ENCODE data around the gene INTS3.
A peak's percentile ranks its signal among the peaks of the same experiment; 100 is the strongest.
"Not testable (repeated sequence)": the region's sequence is repeated elsewhere in the genome, so short reads cannot be mapped to it uniquely, and the experiment has no call there.

Gene INTS3

DNA sequence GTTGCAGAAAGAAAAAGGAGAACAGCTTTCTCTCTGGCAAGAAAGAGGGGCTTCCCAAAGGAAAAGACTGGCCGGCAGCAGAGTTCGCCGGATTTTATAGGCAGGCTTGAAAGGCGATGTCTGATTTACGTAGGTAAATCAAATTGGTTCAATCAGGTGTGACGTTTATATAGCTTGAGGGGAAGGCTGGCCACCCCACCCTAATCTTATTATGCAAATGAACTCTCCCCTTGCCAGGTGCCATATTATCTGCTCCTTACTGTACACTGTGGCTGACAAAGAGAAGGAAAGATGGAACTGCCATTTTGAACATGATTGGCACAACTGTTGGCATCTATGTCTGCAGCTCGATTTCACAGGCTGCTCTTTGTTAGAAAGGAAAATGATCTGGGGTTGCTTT, 16.8 kb upstream of the INTS3 start:
- no peak for DNase-seq

DNA sequence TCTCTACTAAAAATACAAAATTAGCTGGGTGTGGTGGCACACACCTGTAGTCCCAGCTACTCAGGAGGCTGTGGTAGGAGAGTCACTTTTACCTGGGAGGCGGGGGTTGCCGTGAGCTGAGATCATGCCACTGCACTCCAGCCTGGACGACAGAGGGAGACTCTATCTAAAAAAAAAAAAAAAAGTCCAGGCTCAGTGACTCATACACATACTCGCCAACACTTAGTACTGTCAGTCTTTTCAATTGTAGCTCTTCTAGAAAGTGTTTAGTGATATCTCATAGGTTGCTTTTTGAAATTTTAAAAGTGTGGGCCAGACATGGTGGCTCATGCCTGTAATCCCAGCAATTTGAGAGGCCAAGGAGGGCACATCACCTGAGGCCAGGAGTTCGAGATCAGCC, 11.6 kb upstream of the INTS3 start:
- DNase-seq, result not testable (repeated sequence)

DNA sequence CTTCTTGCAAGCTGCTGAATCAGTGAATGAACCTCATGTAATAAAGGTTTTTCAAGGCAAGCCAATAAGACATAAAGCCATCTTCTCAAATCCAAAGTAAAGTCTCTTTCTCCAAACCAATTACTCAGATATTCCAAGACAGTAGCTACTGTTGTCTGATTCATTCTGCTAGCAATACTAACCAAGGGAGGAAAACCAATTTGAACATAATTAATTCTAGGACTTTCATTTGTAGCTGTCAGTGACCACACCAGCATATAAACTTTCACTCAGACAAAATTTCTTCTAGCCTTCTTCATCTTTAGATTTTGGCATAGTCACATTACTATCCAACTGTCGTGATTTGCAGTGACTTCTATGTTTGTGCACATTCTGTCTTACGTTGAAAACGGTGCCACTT, 10.5 kb upstream of the INTS3 start:
- no peak for DNase-seq

DNA sequence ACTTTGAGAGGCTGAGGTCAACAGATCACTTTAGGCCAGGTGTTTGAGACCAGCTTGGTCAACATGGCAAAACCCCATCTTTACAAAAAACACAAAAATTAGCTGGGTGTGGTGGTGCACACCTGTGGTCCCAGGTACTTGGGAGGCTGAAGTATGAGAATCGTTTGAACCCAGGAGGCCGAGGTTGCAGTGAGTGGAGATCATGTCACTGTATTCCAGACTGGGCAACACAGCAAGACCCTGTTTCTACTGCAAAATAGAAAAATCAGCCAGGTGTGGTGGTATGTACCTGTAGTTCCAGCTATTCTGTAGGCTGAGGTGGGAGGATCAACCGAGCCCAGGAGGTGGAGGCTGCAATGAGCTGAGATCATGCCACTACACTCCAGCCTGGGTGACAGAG, 4.2 kb upstream of the INTS3 start:
- no peak for DNase-seq

DNA sequence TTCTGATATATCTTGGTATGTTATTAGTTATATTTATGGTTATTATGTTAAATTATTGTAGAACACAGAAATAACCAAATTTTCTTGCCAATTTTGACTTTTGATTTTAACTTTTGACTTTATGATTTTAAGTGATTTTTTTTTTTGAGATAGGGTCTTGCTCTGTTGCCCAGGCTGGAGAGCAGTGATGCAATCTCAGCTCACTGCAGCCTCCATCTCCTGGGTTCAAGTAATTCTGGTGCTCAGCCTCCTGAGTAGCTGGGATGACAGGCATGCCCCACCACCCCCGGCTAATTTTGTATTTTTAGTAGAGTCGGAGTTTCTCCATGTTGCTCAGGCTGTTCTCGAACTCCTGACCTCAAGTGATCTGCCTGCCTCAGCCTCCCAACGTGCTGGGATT, 3.2 kb upstream of the INTS3 start:
- DNase-seq, result not testable (repeated sequence)

DNA sequence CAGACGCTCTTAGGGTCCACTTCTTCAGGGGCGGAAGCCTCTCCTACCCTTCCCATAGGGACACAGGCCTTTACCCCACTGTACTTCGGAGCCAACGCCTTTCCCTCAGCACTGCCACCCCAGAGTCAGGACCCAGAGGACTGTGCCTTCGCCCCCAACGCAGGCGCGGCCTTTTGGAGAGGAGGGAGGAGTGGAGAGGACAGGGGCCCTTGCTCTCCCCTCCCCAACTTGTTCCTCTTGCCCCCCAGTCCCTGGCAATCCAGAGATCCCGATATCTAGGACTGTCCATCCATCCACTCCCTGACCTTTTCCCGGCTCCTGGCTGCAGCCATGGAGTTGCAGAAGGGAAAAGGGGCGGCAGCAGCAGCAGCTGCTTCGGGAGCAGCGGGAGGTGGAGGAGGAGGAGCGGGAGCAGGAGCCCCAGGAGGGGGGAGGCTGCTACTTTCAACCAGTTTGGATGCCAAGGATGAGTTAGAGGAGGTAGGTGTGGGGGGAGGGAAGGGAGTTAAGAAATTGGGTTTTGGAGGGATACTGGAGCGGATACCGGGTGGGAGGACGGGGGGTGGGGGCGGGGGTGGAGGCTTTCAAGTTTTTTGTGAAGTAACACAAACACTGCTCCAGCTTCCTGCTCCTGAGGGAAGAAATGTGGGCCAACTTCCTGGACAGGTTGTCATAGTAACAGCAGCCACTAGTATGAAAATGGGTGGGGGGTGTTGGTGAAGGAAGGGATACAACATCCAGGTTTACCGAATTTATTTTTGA, 636 bp downstream of the INTS3 start:
- DNase-seq, result peak; percentile 16

DNA sequence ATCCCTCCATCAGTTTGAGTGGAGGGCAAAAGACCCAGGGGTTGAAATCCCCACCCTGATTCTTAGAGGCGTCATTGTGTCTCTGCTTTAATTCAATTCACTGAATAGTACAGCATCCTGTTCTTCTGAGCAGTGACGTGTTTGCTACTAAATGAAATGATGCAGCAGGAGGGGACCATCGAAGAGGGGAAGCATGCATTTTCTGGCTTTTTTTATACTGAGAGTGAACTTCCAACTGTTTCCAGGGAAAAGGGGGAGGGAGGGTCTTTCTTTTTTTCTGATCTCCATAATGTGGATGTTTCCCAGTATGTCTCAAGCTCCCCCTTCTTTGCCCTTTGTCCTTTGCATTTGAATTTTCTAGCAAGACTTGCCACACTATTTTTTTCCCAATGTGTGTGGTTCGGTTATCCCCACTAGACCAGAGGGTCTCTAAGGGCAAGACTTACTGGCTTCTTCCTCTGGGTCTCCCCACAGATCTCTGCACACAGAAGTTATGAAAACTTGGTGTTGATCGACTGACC, 2.7 kb downstream of the INTS3 start:
- no peak for DNase-seq

DNA sequence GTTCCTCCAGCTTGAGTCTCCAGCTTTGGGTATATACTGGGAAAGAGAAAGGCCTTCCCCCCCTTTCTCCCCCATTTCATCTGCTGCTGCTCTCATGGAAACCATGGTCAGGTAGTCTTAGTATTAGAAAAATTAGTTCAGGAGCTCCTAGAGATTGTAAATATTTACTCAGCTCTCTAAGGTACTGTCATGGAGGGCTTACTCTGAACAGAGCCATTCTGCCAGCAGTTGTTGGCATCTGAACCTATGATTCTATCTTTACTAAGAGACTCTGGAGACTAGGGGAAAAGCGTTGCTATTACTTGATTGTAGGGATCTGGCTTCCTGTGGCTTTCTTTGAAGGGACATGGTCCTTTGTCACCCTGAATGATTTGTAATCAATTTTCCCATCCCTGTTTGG, 6.1 kb downstream of the INTS3 start:
- DNase-seq, result no peak

DNA sequence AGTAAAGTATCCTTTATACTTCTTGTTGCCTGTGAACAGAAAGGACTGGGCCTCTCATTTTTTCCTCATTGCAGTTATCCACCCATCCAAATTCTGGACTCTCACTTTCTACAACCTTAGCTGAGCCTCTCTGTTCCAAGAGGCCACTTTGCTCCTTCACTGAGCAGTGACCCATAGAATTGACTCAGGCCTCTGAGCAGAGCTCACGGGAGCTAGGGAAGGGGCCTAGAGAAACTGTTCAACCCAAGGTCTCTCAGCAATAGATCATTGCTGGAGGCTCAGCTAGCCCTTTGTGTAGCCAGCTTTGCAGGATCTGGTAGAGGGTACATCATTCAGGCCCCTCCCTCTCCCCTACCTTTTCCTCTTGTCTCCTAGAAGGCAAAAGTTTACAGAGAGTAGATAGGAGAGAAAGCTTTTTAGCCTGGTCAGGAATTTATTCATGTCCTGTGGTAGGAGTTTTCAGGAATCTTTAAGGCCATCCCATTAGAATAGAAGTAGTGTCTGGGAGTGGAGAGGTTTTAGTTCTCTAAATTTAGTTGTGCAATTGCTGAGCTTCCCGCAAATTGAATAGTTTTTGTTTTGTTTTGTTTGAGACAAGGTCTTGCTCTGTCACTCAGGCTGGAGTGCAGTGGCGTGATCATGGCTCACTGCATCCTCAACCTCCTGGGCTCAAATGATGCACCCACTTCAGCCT, 6.7 kb downstream of the INTS3 start:
- peak; percentile 90 for DNase-seq

DNA sequence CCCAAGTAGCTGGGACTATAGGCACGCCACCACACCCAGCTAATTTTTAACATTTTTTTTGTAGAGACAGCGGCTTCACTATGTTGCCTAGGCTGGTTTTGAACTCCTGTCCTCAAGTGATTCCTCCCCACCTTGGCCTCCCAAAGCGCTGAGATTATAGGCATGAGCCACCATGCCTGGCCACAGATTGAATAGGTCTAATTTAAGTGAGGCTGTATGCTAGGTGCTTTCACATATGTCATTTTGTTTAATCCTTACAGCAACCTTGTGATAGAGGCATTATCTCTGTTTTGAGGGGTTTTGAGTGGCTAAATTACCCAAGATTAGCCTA, 7.2 kb downstream of the INTS3 start:
- no peak for DNase-seq

DNA sequence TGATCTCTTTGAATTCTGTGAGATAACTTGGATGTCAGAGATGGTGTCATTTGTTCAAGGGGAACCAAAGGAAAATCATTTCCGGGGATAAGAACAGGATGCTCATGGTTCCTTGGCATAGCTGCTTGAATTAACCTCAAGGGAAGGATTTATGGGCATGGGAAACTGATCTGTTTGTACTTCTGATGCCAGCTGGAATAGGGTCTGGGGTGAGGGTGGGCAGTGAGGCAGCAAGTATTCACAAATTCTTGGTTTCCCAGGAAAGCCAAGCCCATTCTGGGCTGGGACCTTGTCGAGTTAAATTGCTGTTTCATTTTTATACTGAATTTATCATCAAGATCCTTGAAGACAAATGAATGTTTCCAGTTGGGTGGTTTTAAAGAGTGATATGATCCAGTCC, 14.1 kb downstream of the INTS3 start:
- no peak for DNase-seq

DNA sequence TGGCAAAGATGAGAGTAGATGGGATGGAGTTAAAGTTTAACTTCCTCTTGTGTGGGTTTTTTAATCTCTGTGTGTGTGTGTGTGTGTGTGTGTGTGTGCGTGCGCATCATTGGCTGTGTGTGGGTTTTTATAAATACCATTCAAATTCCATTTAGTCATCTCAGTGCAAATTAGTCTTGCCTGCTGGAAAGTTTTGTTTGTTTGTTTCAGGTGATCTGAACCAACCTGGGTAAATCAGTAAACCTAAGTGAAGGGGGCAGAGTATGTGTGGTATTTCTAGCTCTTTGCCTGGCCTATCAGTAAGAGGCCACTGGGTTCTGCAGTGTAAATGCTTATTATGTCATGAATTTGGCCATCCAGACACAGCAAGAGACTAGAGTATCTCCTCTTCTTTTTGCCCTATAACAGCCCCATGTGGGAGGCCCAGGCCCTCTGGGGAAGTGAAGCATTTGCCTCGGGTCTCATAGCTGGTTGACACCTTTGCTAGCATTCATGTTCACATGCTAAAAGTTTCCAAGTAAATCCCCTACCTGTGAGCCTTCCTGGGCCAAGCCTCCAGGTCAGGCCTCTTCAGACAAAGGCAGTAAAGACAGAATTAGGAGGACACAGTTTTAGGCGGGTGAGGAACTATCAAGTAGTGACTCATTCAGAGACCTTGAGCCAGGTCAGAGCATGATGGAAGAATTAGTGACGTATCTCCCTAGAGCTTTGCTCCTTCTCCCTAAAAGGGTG, 14.7 kb downstream of the INTS3 start:
- peak; percentile 71 for DNase-seq

DNA sequence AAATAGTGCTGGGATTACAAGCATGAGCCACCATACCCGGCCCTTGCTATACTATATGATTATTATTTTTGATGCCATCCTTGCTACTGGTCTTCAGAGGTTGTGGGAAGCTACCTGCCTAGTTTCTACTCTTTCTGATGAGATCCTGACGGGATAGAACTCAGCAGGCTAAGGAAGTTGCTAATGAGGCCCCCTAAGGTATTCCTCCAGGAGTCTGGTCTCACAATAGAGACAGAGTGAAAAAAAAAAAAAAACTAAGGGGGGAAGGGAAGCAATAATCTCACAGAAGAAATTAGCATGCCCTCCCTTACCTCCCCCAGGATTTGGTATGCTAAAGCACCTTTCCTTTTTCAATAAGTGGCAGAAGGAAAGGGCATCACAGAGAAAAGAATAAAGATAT, 17.6 kb downstream of the INTS3 start:
- DNase-seq, result no peak

DNA sequence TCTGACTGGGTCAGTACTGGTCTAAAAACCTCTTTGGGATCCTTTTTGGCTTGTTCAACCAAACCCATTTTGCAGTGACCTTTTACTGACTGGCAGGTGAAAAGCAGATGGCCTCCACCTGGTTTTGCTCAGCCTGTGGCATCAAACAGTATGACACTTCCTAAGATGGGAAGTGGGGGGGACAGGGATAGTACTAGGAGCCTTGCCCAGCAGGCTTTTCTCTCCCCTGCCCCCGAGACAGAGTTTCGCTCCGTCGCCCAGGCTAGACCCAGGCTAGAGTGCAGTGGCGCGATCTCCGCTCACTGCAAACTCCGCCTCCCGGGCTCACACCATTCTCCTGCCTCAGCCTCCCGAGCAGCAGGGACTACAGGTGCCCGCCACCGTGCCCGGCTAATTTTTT, 18.3 kb downstream of the INTS3 start:
- no peak for DNase-seq

DNA sequence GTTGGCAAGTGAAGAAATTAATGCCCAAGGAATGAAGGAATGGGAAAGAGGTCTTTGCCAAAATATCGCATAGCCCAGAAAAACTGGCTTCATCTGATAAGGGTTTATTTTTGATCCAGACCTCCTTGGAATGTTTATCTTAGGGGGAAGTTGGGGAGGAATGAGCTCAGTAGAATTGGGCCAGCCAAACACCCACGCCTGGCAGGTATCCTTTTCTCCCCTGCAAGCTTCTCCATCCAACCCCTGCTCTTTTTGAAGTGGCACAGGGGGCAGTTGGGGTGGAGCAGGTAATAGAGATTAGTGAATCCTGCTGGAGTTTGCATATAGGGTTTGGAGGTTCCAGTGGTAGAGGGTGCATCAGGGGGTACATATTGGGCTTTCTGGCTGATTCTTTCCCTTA, 21.1 kb downstream of the INTS3 start:
- DNase-seq, result no peak

DNA sequence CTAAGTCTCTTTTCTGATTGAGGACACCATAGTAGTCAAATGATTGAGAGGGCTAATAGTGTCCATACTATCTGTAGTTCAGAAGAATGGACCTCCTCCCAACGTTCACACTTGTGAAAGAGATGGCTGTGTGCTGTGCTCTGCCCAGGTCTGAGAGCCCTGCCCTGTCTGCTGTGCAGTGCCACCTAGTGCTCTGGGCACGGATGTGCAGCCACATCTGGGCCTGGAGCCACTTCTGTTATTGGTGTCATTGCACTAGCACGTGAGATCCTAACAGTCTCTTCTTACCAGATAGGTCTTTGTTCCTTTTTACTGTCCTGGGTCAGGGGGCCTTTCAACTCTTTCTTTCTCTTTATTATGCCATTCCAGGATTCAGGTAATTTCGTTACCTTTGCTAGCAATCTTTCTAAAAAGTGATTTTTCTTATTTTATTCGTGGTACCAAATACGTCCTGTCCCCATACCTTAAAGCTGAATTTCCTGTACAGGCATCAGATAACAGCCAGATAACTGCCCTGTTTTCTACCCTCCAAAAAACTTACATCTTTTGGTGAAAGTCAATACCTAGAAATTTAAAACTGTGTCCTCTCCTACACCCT, 21.7 kb downstream of the INTS3 start:
- DNase-seq, result peak; percentile 89

DNA sequence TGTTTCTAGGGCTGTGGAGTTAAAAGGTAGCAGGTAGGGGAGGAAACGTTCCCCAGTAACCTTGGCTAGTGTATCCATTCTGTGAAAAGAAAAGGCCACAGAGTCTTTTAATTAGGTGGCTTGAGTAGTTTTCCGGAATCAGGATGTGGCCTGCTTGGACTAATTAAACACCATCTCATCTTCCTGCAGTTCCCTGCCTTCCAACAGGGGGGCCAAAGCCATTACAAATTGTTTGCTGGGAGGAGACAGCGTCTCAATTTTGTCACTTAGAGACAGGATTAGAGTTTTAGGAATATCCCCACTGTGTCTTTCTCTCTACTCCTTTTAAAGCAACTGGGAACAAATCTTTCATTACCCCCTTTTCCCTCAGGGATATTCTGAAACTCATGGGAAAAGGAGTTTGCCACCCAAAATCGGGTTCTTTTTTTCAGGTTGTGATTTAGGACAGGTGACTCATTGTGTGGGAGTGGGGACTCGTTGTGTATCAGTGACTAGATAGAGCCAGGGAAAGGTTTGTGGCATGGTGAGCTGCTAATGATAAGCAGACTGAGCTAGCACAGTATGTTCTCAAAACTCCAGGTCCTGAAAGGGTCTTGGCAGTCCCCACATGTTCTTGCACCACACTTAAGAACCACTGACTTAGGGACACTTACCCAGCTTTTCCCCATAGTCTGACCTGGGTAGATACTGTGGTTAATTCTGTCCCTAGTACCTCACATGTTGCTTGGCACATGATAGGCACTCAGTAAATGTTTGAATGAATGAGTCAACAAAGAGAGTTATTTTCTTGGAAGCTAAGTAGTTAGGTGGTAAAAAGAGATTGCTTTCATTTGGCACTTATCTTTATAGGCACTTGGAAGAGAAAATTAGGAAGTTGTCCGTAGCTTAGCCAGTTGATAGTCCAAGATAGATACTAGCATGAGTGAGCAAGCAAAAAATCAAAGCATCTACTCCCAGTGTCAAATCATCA, 22.5 kb downstream of the INTS3 start:
- no peak for DNase-seq

DNA sequence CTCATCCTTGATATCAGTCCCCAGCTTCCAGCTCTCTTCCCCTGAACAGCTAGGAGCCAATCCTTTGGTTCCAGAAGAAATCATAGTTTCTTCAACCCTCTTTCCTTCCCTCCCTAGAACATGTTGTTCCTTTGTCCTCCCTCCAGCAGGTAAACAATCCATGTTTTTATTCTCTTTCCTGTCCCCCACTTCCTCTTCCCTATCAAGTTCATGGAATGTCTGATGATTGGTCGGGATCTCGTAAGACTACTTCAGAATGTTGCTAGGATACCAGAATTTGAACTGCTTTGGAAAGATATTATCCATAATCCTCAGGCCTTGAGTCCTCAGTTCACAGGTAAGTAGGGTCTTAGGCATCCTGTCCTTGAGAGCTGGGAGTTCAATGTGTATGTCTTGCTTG, 24.2 kb downstream of the INTS3 start:
- DNase-seq, result no peak

DNA sequence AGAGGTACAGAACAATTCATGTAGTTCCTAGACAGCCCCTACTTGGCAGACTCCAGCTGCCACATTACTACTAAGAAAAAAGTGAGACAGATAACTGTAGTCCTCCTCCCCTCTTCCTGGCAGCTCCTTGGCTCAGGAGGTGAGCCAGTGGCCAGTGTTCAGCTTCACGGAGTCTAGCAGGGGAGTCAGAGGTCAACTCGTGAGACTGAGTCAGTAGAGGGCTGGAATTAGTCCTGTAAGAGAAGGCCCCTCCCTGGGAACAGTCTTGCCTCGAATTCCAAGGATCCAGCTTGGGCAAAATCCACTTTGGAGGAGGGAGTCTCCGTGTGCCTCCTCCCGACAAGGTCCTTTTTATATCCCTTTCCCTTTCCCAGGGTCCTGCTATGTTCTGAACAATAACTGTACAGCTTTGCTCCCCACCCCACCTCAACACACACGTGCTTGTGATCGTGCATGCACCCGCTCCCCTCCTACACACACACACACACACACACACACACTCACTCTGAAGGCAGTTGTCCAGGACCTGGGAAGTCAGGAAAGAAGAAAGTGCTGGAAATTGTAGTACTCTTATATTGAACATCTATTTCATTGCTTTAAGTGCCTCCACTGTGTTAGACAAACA, 24.8 kb downstream of the INTS3 start:
- DNase-seq, result no peak

DNA sequence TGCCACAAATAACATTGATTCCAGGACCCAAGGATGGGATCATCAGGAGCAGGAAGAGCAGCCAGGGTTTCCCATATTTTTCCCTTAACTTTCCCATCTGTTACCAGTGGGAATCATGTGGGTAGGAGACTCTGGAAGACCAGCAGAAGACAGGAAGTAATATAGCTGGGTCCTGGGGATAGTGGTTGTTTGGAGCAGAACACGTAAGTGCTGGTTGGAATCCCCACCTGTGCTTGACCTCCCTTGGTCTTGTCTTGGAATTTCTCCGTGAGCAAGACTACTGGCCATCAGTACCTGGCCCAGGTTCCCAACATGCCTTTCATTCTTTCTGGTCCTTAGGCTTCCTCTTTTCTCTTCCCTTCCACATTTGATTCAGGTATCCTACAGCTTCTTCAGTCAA, 26.4 kb downstream of the INTS3 start:
- DNase-seq, result no peak

DNA sequence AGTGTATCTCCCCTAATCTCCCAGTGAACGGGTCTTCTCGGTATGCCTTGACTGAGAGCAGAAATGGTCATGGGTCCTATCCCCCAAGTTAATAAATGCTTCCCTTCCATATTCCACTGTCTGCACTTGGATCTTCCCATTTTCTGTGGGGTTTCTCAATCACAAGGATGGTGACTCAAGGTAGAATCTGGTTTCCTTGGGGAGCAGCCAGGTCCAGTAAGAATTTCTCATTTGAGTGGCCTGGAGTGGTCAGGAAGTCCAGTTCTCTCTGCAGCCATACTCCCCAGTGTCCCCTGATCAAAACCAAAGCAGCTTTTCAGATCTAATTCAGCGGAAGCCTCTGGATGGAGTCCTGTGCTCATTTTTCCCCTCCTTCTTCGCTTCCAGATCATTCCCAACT, 32.6 kb downstream of the INTS3 start:
- no peak for DNase-seq
